K562 (cell line): Measurements from ENCODE around the gene SLC31A2. TPM values are rescaled to one million over a fixed set of nuclear protein-coding genes. Genes with fewer than 3 reads are reported as not detected.

Experiments
- ATAC-seq: fragments of 200-7000 bp; cut with Tn5 transposase; 3 replicates; pipeline ENCODE4 v1.9.1; 2020; ENCODE audit warnings: moderate library complexity
- BruUV-seq: library from RNA; stranded (reverse); fragments of 400-500 nt; replicated peaks from 2 replicates; lab custom pipeline; 2021; lab: Mats Ljungman, UMichigan
- CTCF ChIA-PET: fragments of 300-600 bp; formaldehyde crosslinking; extraction: SDS; loops from one replicate; lab custom pipeline; 2021; ENCODE audit warnings: low intra/inter-chr PET ratio; lab: Yijun Ruan, JAX
- POLR2A ChIA-PET: fragments of 300-600, 350-650 bp; sonication (Branson Sonifier 250); formaldehyde crosslinking; extraction: SDS; loops from one replicate; lab custom pipeline; 2021; ENCODE audit warnings: antibody characterized with exemption, inconsistent platforms; lab: Yijun Ruan, JAX
- DNase-seq, 4 experiments: peaks; one replicate each; pipeline versions ENCODE4 v3.0.0 to v3.0.0-alpha.2; 2011 to 2018; ENCODE audit warnings: low spot score in 3 of 4, mixed read lengths in 3 of 4; ENCODE audit errors: extremely low read depth in 1 of 4
- FAIRE-seq: peaks from 2 replicates; lab custom pipeline; 2011; peaks lifted over from hg19 to GRCh38; lab: Jason Lieb, UNC
- H2AFZ ChIP-seq: 2 replicates; pipeline ENCODE4 v1.6.0; 2011; ENCODE audit warnings: low read depth, low read length, control low read depth, inconsistent platforms
- H3K27ac ChIP-seq: fragments of 200-600 bp; 3 replicates; pipeline ENCODE4 v1.8.0; 2011; ENCODE audit warnings: low read depth, mild to moderate bottlenecking, control low read depth, inconsistent platforms, low read length, moderate library complexity, mixed read lengths; ENCODE audit errors: extremely low read depth
- H3K27me3 ChIP-seq, 2 experiments: fragments of 300-600 bp in 1 of 2; 2 replicates in 1 of 2; 3 replicates in 1 of 2; pipeline versions ENCODE4 v1.6.0 to v1.8.0; 2011; ENCODE audit warnings: inconsistent platforms in 2 of 2, low read length in 2 of 2, mild to moderate bottlenecking in 1 of 2, mixed read lengths in 1 of 2, moderate library complexity in 1 of 2; ENCODE audit not compliant: control insufficient read depth in 2 of 2, insufficient read depth in 2 of 2
- H3K36me3 ChIP-seq: fragments of 300-600 bp; 3 replicates; pipeline ENCODE4 v1.8.0; 2011; ENCODE audit warnings: mild to moderate bottlenecking, low read length, inconsistent platforms; ENCODE audit not compliant: control insufficient read depth, insufficient read depth
- H3K4me1 ChIP-seq, 2 experiments: fragments of 200-600 bp in 1 of 2; replicated peaks in 1 of 2; 2 replicates in 1 of 2; 3 replicates in 1 of 2; pipeline versions ENCODE4 v1.5.1 to v1.8.0; 2011; ENCODE audit warnings: inconsistent platforms in 2 of 2, low read length in 2 of 2, mild to moderate bottlenecking in 1 of 2, mixed read lengths in 1 of 2, moderate library complexity in 1 of 2; ENCODE audit not compliant: control insufficient read depth in 2 of 2, insufficient read depth in 2 of 2
- H3K4me2 ChIP-seq: 2 replicates; pipeline ENCODE4 v1.6.1; 2011; ENCODE audit warnings: low read length, control low read depth, inconsistent platforms, mixed read lengths; ENCODE audit not compliant: insufficient read depth
- H3K4me3 ChIP-seq: fragments of 200-600 bp; sonication (generic), shearing (Covaris generic); 2 replicates; pipeline ENCODE4 v1.5.1; 2016; ENCODE audit warnings: control low read depth, inconsistent platforms
- H3K79me2 ChIP-seq: fragments of 200-600 bp; 3 replicates; pipeline ENCODE4 v1.8.0; 2011; ENCODE audit warnings: low read length, inconsistent platforms; ENCODE audit not compliant: control insufficient read depth, insufficient read depth
- H3K9ac ChIP-seq, 2 experiments: 2 replicates each; pipeline versions ENCODE4 v1.6.0 to v1.6.1; 2011; ENCODE audit warnings: low read depth in 2 of 2, low read length in 2 of 2, control low read depth in 1 of 2, inconsistent platforms in 1 of 2, mild to moderate bottlenecking in 1 of 2, mixed read lengths in 1 of 2; ENCODE audit not compliant: insufficient read depth in 1 of 2
- H3K9me1 ChIP-seq: one replicate; pipeline ENCODE4 v1.6.0; 2011; ENCODE audit warnings: inconsistent platforms, mild to moderate bottlenecking, low read length, moderate library complexity; ENCODE audit not compliant: control insufficient read depth, insufficient read depth
- H3K9me3 ChIP-seq: replicated peaks from 2 replicates; pipeline ENCODE4 v1.5.1; 2011; ENCODE audit warnings: low read depth, low read length, inconsistent platforms; ENCODE audit not compliant: control insufficient read depth, insufficient read depth
- H4K20me1 ChIP-seq: replicated peaks from 2 replicates; pipeline ENCODE4 v1.6.1; 2011; ENCODE audit warnings: low read length, inconsistent platforms, mixed read lengths; ENCODE audit not compliant: control insufficient read depth, insufficient read depth
- C11orf30 ChIP-seq: fragments of 450-650 bp; IDR thresholded peaks from 2 replicates; pipeline ENCODE4 v1.6.1; 2016; ENCODE audit warnings: low read depth, mild to moderate bottlenecking
- CBFA2T3 ChIP-seq: fragments of 450-650 bp; IDR thresholded peaks from 2 replicates; pipeline ENCODE4 v1.6.1; 2017
- CREM ChIP-seq: IDR thresholded peaks from 2 replicates; pipeline ENCODE4 v1.6.1; 2014; ENCODE audit warnings: antibody characterized with exemption, low read depth
- EGR1 ChIP-seq: fragments of 450-650 bp; conservative IDR thresholded peaks from 2 replicates; pipeline ENCODE4 v1.6.1; 2017; ENCODE audit warnings: mild to moderate bottlenecking
- GABPA ChIP-seq: fragments of 200-800 bp; sonication (Bioruptor generic); conservative IDR thresholded peaks from 2 replicates; pipeline ENCODE4 v1.6.1; 2016; ENCODE audit warnings: low read depth, missing genetic modification characterization, missing compliant biosample characterization
- HMBOX1 ChIP-seq: sonication (generic); IDR thresholded peaks from 2 replicates; pipeline ENCODE4 v1.6.1; 2016
- JUND ChIP-seq, 2 experiments: IDR thresholded peaks; 2 replicates in 1 of 2; 3 replicates in 1 of 2; pipeline ENCODE4 v1.6.1; 2011; ENCODE audit warnings: borderline replicate concordance in 2 of 2, low read depth in 2 of 2, low read length in 2 of 2, improper control_type of control experiment in 1 of 2, missing biosample characterization in 1 of 2, missing genetic modification characterization in 1 of 2, missing genetic modification reagents in 1 of 2
- MAFG ChIP-seq: fragments of 450-650 bp; conservative IDR thresholded peaks from 2 replicates; pipeline ENCODE4 v1.6.1; 2016; ENCODE audit warnings: missing genetic modification characterization, missing compliant biosample characterization
- MAX ChIP-seq: sonication (generic); formaldehyde crosslinking; IDR thresholded peaks from 2 replicates; pipeline ENCODE4 v1.9.0; 2022; ENCODE audit warnings: mild to moderate bottlenecking, missing genetic modification reagents
- MEIS2 ChIP-seq: fragments of 450-650 bp; IDR thresholded peaks from 2 replicates; pipeline ENCODE4 v1.6.1; 2014; ENCODE audit warnings: mild to moderate bottlenecking; ENCODE audit not compliant: partially characterized antibody
- NCOR1 ChIP-seq: fragments of 450-650 bp; IDR thresholded peaks from 2 replicates; pipeline ENCODE4 v1.6.1; 2016; ENCODE audit warnings: mild to moderate bottlenecking, moderate library complexity
- SRF ChIP-seq, 2 experiments: fragments of 250-450, 450-650 bp in 1 of 2; sonication (Bioruptor Pico) in 1 of 2; sonication (generic) in 1 of 2; formaldehyde crosslinking; IDR thresholded peaks; 2 replicates each; pipeline versions ENCODE4 v1.5.0 to v1.5.1; 2020 to 2022; ENCODE audit warnings: mild to moderate bottlenecking in 1 of 2, missing genetic modification reagents in 1 of 2
- VEZF1 ChIP-seq: fragments of 200-800 bp; sonication (Bioruptor generic); IDR thresholded peaks from 2 replicates; pipeline ENCODE4 v1.6.1; 2017; ENCODE audit warnings: missing genetic modification characterization, missing compliant biosample characterization
- YY1 ChIP-seq, 3 experiments: IDR thresholded peaks; 2 replicates each; pipeline ENCODE4 v1.6.1; 2011; ENCODE audit warnings: low read length in 2 of 3, mild to moderate bottlenecking in 2 of 3, moderate library complexity in 2 of 3, borderline replicate concordance in 1 of 3, control low read depth in 1 of 3, low read depth in 1 of 3; ENCODE audit not compliant: insufficient read depth in 3 of 3, insufficient replicate concordance in 2 of 3, control insufficient read depth in 1 of 3, insufficient read length in 1 of 3; ENCODE audit errors: extremely low read depth in 1 of 3
- ZBTB9 ChIP-seq: fragments of 450-650 bp; formaldehyde crosslinking; IDR thresholded peaks from 2 replicates; pipeline ENCODE4 v1.4.0; 2020; ENCODE audit warnings: mild to moderate bottlenecking, moderate library complexity
- ZNF316 ChIP-seq: fragments of 450-650 bp; IDR thresholded peaks from 2 replicates; pipeline ENCODE4 v1.6.1; 2016
- ZNF699 ChIP-seq: fragments of 250-450 bp; sonication (Bioruptor Pico); IDR thresholded peaks from 2 replicates; pipeline ENCODE4 v1.8.0; 2021; ENCODE audit warnings: mild to moderate bottlenecking, moderate library complexity; ENCODE audit not compliant: insufficient replicate concordance
- WGBS: fragments of 100-300 bp; shearing (Covaris generic); methylation state at CpG from one replicate; pipeline ENCODE4 v1.1.6; 2016; ENCODE audit warnings: low coverage, mixed read lengths; ENCODE audit not compliant: insufficient coverage; ENCODE audit errors: missing lambda C conversion rate; 5-methylcytosine and 5-hydroxymethylcytosine counted together
- in situ Hi-C: fragments of 300-500 bp; cut with MboI; formaldehyde crosslinking; loops from 4 replicates; pipeline ENCODE4 v1.15.0; 2018; ENCODE audit warnings: inconsistent platforms, mixed read lengths
- intact Hi-C: fragments of 100-400 bp; cut with micrococcal nuclease; formaldehyde crosslinking; loops from 2 replicates; pipeline ENCODE4 v1.14.2; 2022
- polyA plus RNA-seq, 8 experiments: library from polyadenylated mRNA; depleted of rRNA in 4 of 8; stranded (reverse) in 5 of 8; unstranded in 3 of 8; fragments of >200 nt; fragmentation: Nextera tagmentation in 2 of 8; fragmentation: Illumina TruSeq in 1 of 8; extraction: Ambion mirVana in 2 of 8; extraction: Trizol in 1 of 8; gene quantifications; 2 replicates each; pipeline versions ENCODE4 v1.2.1 to v1.2.3, GENCODE V29; 2011 to 2014; ENCODE audit warnings: inconsistent platforms in 1 of 8, missing spikeins in 1 of 8
- total RNA-seq, 7 experiments: library from RNA; depleted of rRNA in 6 of 7; stranded (reverse); fragments of >200 nt in 6 of 7; fragmentation: Illumina TruSeq in 2 of 7; extraction: Trizol in 2 of 7; gene quantifications; 2 replicates each; pipeline versions ENCODE4 v1.2.1 to v1.2.3, GENCODE V29; 2011 to 2021; ENCODE audit warnings: low replicate concordance in 1 of 7

SLC31A2 gene
- total and polyA plus RNA-seq, 9 of the 15 experiments (the other 6 are each of a cell fraction or from before 2014, with no cell fraction given): 1.5 to 4.3 (median 2.3) TPM

- H2AFZ ChIP-seq: no peak overlapping the region
- ChIA-PET CTCF (no interaction called here), POLR2A (interaction anchor here (0.6 to 0.8 kb wide), 2 partner anchors 13 to 611 kb away, joined by 3 read pairs; no protein-coding TSS in a partner anchor)
- intact Hi-C loops (no loop called here), in situ Hi-C loops (no loop called here)
- H4K20me1 ChIP-seq: no peaks in the 10 kb centered on the region
- no TSS peak for BruUV-seq
- peaks cover 3 to 8% of the 10 kb centered on the region in 2 experiments; a peak in 4 of 5 replicates for H3K4me1 ChIP-seq
- no peak overlapping the region for H3K27ac ChIP-seq
- ATAC-seq: peak; percentile 6; the same call in 2 of the 3 replicates
- no peaks in the 10 kb centered on the region for H3K9me1 ChIP-seq
- H3K4me3 ChIP-seq: no peak overlapping the region
- no peak overlapping the region for H3K4me2 ChIP-seq
- FAIRE-seq: no peak
- 22% methylated on average over 7 of the region's 7 CpGs for WGBS
- peak in 1 of 4 experiments; percentile 45 for DNase-seq
- H3K9ac ChIP-seq: no peak overlapping the region
- H3K9me3 ChIP-seq: no peaks in the 10 kb centered on the region
- H3K79me2 ChIP-seq: no peaks in the 10 kb centered on the region
- peaks cover 8% of the 10 kb centered on the region; the same call in 1 of the 3 replicates for H3K36me3 ChIP-seq
- H3K27me3 ChIP-seq: no peaks in the 10 kb centered on the region
- TF ChIP-seq CBFA2T3: 0 out of 2 replicates have a peak, but pooled peaks have one; percentile 10
- peak; percentile 43; the same call in 1 of the 2 replicates for TF ChIP-seq HMBOX1
- peak; percentile 68 for TF ChIP-seq ZNF316
- peak in 2 of 3 experiments; percentile 13 to 79 for TF ChIP-seq YY1 (IDR thresholded peaks at IDR 0.05; ENCODE audit: borderline replicate concordance in 1 of 3, control insufficient read depth in 1 of 3, extremely low read depth in 1 of 3, insufficient read depth in 3 of 3, insufficient read length in 1 of 3, insufficient replicate concordance in 2 of 3, low read depth in 1 of 3, low read length in 2 of 3)
- TF ChIP-seq SRF (CRISPR knock-in tag; IDR thresholded peaks at IDR 0.05): 0 out of 4 replicates have a peak, but pooled peaks of 1 of the 2 experiments have one; percentile 24
- TF ChIP-seq MEIS2: peak; percentile 19
- TF ChIP-seq MAX (CRISPR knock-in tag): no peak
- TF ChIP-seq MAFG (tag): 0 out of 2 replicates have a peak, but pooled peaks have one; percentile 6
- 0 out of 2 replicates have a peak, but pooled peaks have one; percentile 14 for TF ChIP-seq GABPA (tag)
- TF ChIP-seq ZNF699: no peak
- TF ChIP-seq CREM: peak; percentile 37; the same call in 1 of the 2 replicates
- TF ChIP-seq NCOR1: no peak
- TF ChIP-seq JUND (IDR thresholded peaks at IDR 0.05; ENCODE audit: borderline replicate concordance, low read depth, low read length): no peak
- no peak for TF ChIP-seq JUND (tag; IDR thresholded peaks at IDR 0.05; ENCODE audit: borderline replicate concordance, low read depth, low read length)
- no peak for TF ChIP-seq ZBTB9 (CRISPR knock-in tag)
- TF ChIP-seq EGR1: peak; percentile 78
- TF ChIP-seq C11orf30: peak; percentile 61
- TF ChIP-seq VEZF1 (CRISPR knock-in tag): peak; percentile 33
Measured at GRCh38 chr9:113155911-113156588, 5.2 kb downstream of the SLC31A2 start.
